IMR-90 (cell line): ENCODE results near the gene MAG. TPM values are rescaled to one million over a fixed set of nuclear protein-coding genes. Genes with fewer than 3 reads are reported as not detected.

Source experiments
- ATAC-seq: fragments of 200-7000 bp; cut with Tn5 transposase; 2 replicates; pipeline ENCODE4 v1.9.1; 2020; ENCODE audit warnings: low read depth, mild to moderate bottlenecking, moderate library complexity
- BruUV-seq: library from RNA; stranded (reverse); fragments of 400-500 nt; replicated peaks from 2 replicates; lab custom pipeline; 2021; lab: Mats Ljungman, UMichigan
- CTCF ChIA-PET: fragments of 300-600 bp; formaldehyde crosslinking; extraction: SDS; loops from one replicate; lab custom pipeline; 2021; ENCODE audit warnings: antibody characterized with exemption; lab: Yijun Ruan, JAX
- POLR2A ChIA-PET: fragments of 300-600 bp; sonication (Branson Sonifier 250); formaldehyde crosslinking; loops from one replicate; lab custom pipeline; 2022; ENCODE audit warnings: antibody characterized with exemption; ENCODE audit not compliant: unreplicated experiment; lab: Charles Lee
- DNase-seq: peaks from one replicate; pipeline ENCODE4 v3.0.0; 2013
- H2AFZ ChIP-seq: replicated peaks from 2 replicates; pipeline ENCODE3; 2013; ENCODE audit warnings: low read length, mild to moderate bottlenecking; ENCODE audit not compliant: poor library complexity
- H2AK5ac ChIP-seq: 2 replicates; pipeline ENCODE4 v1.6.1; 2013; ENCODE audit warnings: low read depth, low read length, inconsistent platforms
- H2AK9ac ChIP-seq: replicated peaks from 2 replicates; pipeline ENCODE3; 2013; ENCODE audit warnings: mild to moderate bottlenecking, low read depth, low read length, moderate library complexity; ENCODE audit not compliant: poor library complexity
- H2BK120ac ChIP-seq: 2 replicates; pipeline ENCODE4 v1.6.1; 2013; ENCODE audit warnings: low read depth, low read length, inconsistent platforms
- H2BK15ac ChIP-seq: 3 replicates; pipeline ENCODE4 v1.6.1; 2013; ENCODE audit warnings: low read depth, low read length, inconsistent platforms
- H2BK20ac ChIP-seq: 2 replicates; pipeline ENCODE4 v1.6.1; 2013; ENCODE audit warnings: low read depth, mild to moderate bottlenecking, inconsistent platforms, low read length, moderate library complexity
- H2BK5ac ChIP-seq: 2 replicates; pipeline ENCODE4 v1.6.1; 2013; ENCODE audit warnings: mild to moderate bottlenecking, low read depth, low read length, inconsistent platforms; ENCODE audit not compliant: poor library complexity, severe bottlenecking
- H3K14ac ChIP-seq: replicated peaks from 2 replicates; pipeline ENCODE4 v1.6.1; 2013; ENCODE audit warnings: low read depth, low read length, inconsistent platforms
- H3K18ac ChIP-seq: 2 replicates; pipeline ENCODE4 v1.6.1; 2013; ENCODE audit warnings: low read depth, low read length, control low read depth
- H3K23ac ChIP-seq: 2 replicates; pipeline ENCODE4 v1.6.1; 2013; ENCODE audit warnings: low read depth, low read length, inconsistent platforms
- H3K27ac ChIP-seq: 2 replicates; pipeline ENCODE4 v1.5.1; 2013; ENCODE audit warnings: mild to moderate bottlenecking, control low read depth, low read length; ENCODE audit not compliant: insufficient read depth
- H3K27me3 ChIP-seq: 2 replicates; pipeline ENCODE4 v1.6.1; 2013; ENCODE audit warnings: low read length; ENCODE audit not compliant: control insufficient read depth, insufficient read depth
- H3K36me3 ChIP-seq: 2 replicates; pipeline ENCODE4 v1.6.1; 2013; ENCODE audit warnings: low read length, mixed read lengths; ENCODE audit not compliant: control insufficient read depth, insufficient read depth
- H3K4ac ChIP-seq: 2 replicates; pipeline ENCODE4 v1.6.1; 2013; ENCODE audit warnings: low read depth, low read length, inconsistent platforms
- H3K4me1 ChIP-seq: 2 replicates; pipeline ENCODE4 v1.6.1; 2013; ENCODE audit warnings: low read length, mixed read lengths; ENCODE audit not compliant: control insufficient read depth, insufficient read depth
- H3K4me2 ChIP-seq: 2 replicates; pipeline ENCODE4 v1.6.1; 2013; ENCODE audit warnings: low read depth, mild to moderate bottlenecking, control low read depth, low read length, moderate library complexity
- H3K4me3 ChIP-seq: 2 replicates; pipeline ENCODE4 v1.5.1; 2013; ENCODE audit warnings: low read depth, mild to moderate bottlenecking, control low read depth, low read length, moderate library complexity; ENCODE audit not compliant: insufficient read depth
- H3K56ac ChIP-seq: 2 replicates; pipeline ENCODE4 v1.6.1; 2013; ENCODE audit warnings: low read length, inconsistent platforms; ENCODE audit not compliant: insufficient read depth; ENCODE audit errors: extremely low read depth
- H3K79me1 ChIP-seq, 2 experiments: 2 replicates each; pipeline ENCODE4 v1.6.1; 2013; ENCODE audit warnings: low read length in 2 of 2, inconsistent platforms in 1 of 2, low read depth in 1 of 2
- H3K9ac ChIP-seq: 2 replicates; pipeline ENCODE4 v1.6.1; 2013; ENCODE audit warnings: low read depth, low read length, control low read depth
- H3K9me1 ChIP-seq: 2 replicates; pipeline ENCODE4 v1.6.1; 2013; ENCODE audit warnings: low read length, inconsistent platforms; ENCODE audit not compliant: insufficient read depth
- H3K9me3 ChIP-seq: 2 replicates; pipeline ENCODE4 v1.6.1; 2013; ENCODE audit warnings: low read length; ENCODE audit not compliant: control insufficient read depth, insufficient read depth
- H4K20me1 ChIP-seq: 2 replicates; pipeline ENCODE4 v1.6.1; 2013; ENCODE audit warnings: low read length, inconsistent platforms; ENCODE audit not compliant: insufficient read depth
- H4K5ac ChIP-seq: 2 replicates; pipeline ENCODE4 v1.6.1; 2013; ENCODE audit warnings: mild to moderate bottlenecking, low read depth, low read length, control low read depth
- H4K8ac ChIP-seq, 2 experiments: 2 replicates each; pipeline ENCODE4 v1.6.1; 2013; ENCODE audit warnings: low read depth in 2 of 2, low read length in 2 of 2, control low read depth in 1 of 2, inconsistent platforms in 1 of 2
- H4K91ac ChIP-seq: 2 replicates; pipeline ENCODE4 v1.6.1; 2013; ENCODE audit warnings: low read depth, low read length, inconsistent platforms; ENCODE audit not compliant: insufficient read depth
- RAD21 ChIP-seq: IDR thresholded peaks from 2 replicates; pipeline ENCODE4 v1.6.1; 2012; ENCODE audit warnings: low read length, improper control_type of control experiment
- WGBS, 2 experiments: methylation state at CpG; one replicate each; pipeline versions ENCODE4 v1.1.5 to v1.1.7; 2013; ENCODE audit warnings: missing lambda C conversion rate in 2 of 2; ENCODE audit not compliant: insufficient read length in 1 of 2; ENCODE audit errors: extremely low coverage in 2 of 2; 5-methylcytosine and 5-hydroxymethylcytosine counted together
- dilution Hi-C: fragments of 300-500 bp; cut with HindIII; formaldehyde crosslinking; loops from one replicate; pipeline ENCODE4 v1.14.3; 2018; ENCODE audit warnings: low sequenced_read_pairs; ENCODE audit not compliant: unreplicated experiment
- in situ Hi-C: fragments of 300-500 bp; cut with MboI; formaldehyde crosslinking; loops from 3 replicates; pipeline ENCODE4 v1.14.3; 2019; ENCODE audit warnings: low sequenced_read_pairs, inconsistent platforms, mixed read lengths
- intact Hi-C: fragments of 100-400 bp; cut with micrococcal nuclease; formaldehyde crosslinking; loops from 2 replicates; pipeline ENCODE4 v1.10.0; 2022
- polyA plus RNA-seq, 3 experiments: library from polyadenylated mRNA; depleted of rRNA; stranded (reverse); fragments of >200 nt; gene quantifications; 2 replicates each; pipeline ENCODE4 v1.2.3, GENCODE V29; 2012; ENCODE audit warnings: low replicate concordance in 1 of 3
- total RNA-seq: library from RNA; depleted of rRNA; stranded (reverse); fragments of >200 nt; gene quantifications from 2 replicates; pipeline ENCODE4 v1.2.3, GENCODE V29; 2012

The MAG gene
- total and polyA plus RNA-seq, 2 of the 4 experiments (the other 2 are of a cell fraction), result not detected

DNA sequence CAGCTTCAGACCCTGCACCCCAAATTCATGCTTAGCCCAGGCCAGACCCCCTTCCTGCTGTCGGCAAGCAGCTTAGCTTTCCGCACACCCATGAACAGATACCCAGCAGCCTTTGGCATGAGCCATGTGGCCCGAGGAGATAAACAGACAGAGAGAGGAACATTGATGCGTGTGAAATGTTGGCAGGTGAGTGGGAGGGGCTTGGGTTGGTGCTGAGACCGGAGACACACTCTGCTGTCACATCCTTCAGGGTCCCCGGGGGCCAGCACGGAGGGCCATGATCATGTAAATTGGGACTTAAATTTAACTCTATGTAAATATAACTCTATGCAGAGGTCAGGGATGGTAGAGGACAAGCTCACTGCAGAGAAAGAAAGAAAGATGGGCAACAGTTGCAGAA lies 38.5 kb downstream of the MAG start:
- Histone ChIP-seq H3K4me1 (no peaks in the 10 kb centered on the region), H3K23ac (no peak overlapping the region), H2BK15ac (no peak overlapping the region), H2AK5ac (no peak overlapping the region), H2BK120ac (no peak overlapping the region), H3K9me1 (no peaks in the 10 kb centered on the region), H4K91ac (no peak overlapping the region), H4K20me1 (no peaks in the 10 kb centered on the region), H4K8ac (no peak overlapping the region), H2BK5ac (no peak overlapping the region), H3K36me3 (no peaks in the 10 kb centered on the region), H3K9ac (no peak overlapping the region), H4K5ac (no peak overlapping the region), H2AFZ (no peak overlapping the region), H3K9me3 (no peaks in the 10 kb centered on the region), H3K79me1 (no peaks in the 10 kb centered on the region), H2AK9ac (no peak overlapping the region), H3K27ac (no peak overlapping the region), H3K4me2 (no peak overlapping the region), H3K4me3 (no peak overlapping the region), H3K4ac (no peak overlapping the region), H3K14ac (no peak overlapping the region), H3K18ac (no peak overlapping the region), H3K27me3 (peaks cover 15% of the 10 kb centered on the region), H3K56ac (no peak overlapping the region), H2BK20ac (no peak overlapping the region)
- in situ Hi-C loops (loop anchor here (25.0 kb wide), 1 partner anchor 257 kb away; the partner anchor contains the start of gene PMIS2), intact Hi-C loops (no loop called here), dilution Hi-C loops (no loop called here)
- DNase-seq (no peak), ATAC-seq (no peak)
- ChIA-PET CTCF (no interaction called here), POLR2A (no interaction called here)
- TF ChIP-seq RAD21, result no peak
- no CpG with 5 or more reads among the region's 7 CpGs for WGBS, 2 experiments
- BruUV-seq, result no TSS peak
